IPS-15b (cell line): ENCODE data around the gene CAPN2.

ENCODE experiments used
- H3K27me3 ChIP-seq: one replicate; pipeline ENCODE4 v1.6.1; 2013; ENCODE audit warnings: low read length; ENCODE audit not compliant: control insufficient read depth, insufficient read depth
- H3K36me3 ChIP-seq: one replicate; pipeline ENCODE4 v1.6.1; 2013; ENCODE audit warnings: low read length; ENCODE audit not compliant: control insufficient read depth, insufficient read depth
- H3K4me1 ChIP-seq: one replicate; pipeline ENCODE4 v1.6.1; 2013; ENCODE audit warnings: mild to moderate bottlenecking, low read length; ENCODE audit not compliant: control insufficient read depth, insufficient read depth
- H3K4me3 ChIP-seq: one replicate; pipeline ENCODE4 v1.5.1; 2013; ENCODE audit warnings: low read depth, low read length
- H3K9ac ChIP-seq: one replicate; pipeline ENCODE4 v1.6.1; 2013; ENCODE audit warnings: low read depth, mild to moderate bottlenecking, low read length
- H3K9me3 ChIP-seq: one replicate; pipeline ENCODE4 v1.6.1; 2013; ENCODE audit warnings: mild to moderate bottlenecking, low read length; ENCODE audit not compliant: control insufficient read depth, insufficient read depth

Gene CAPN2

GRCh38 chr1:223761411-223761810 lies 49.1 kb downstream of the CAPN2 start:
- Histone ChIP-seq H3K4me3 (no peak overlapping the region), H3K9me3 (no peaks in the 10 kb centered on the region), H3K27me3 (no peaks in the 10 kb centered on the region), H3K9ac (no peak overlapping the region), H3K4me1 (no peaks in the 10 kb centered on the region), H3K36me3 (peaks cover 2% of the 10 kb centered on the region)

DNA sequence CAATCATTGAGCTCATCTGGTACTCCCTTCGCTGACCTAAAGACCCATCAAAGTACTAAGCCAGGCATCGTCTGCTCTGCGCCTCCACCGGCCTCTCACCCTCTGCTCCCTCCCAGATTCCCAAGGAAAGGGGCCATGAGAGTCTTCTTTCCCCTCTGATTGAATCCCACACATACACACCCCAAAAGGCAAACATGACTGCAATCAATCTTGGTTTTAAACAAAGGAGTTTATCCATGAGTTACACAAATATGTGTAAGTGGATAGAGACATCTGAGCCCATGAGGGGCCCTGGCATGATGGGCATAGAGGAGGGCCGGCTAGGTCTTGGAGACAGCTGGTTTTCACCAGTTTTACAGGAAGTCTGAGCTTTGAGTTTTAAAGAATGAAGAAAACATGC lies 50.9 kb downstream of the CAPN2 start:
- Histone ChIP-seq H3K36me3 (peaks cover under 1% of the 10 kb centered on the region), H3K4me1 (no peaks in the 10 kb centered on the region), H3K9me3 (no peaks in the 10 kb centered on the region), H3K9ac (no peak overlapping the region), H3K4me3 (no peak overlapping the region), H3K27me3 (no peaks in the 10 kb centered on the region)

DNA sequence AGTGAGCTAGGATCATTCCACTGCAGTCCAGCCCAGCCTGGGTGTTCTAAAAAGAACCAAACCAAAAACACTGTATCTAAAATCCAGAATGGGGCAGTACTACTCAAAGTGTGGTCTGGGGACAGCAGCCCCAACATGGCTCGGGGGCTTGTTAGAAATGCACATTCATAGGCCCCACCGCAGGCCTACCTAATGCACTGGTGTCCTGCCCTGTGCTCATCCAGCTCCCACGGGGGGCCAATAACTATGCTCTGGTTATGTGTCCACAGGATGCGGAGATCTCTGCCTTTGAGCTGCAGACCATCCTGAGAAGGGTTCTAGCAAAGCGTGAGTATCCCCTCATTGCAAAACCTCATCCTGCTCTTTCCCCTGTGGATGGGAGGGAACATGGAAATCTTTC lies 51.5 kb downstream of the CAPN2 start:
- no peak overlapping the region for H3K9ac ChIP-seq
- no peaks in the 10 kb centered on the region for H3K36me3 ChIP-seq
- no peaks in the 10 kb centered on the region for H3K9me3 ChIP-seq
- H3K4me1 ChIP-seq, result no peaks in the 10 kb centered on the region
- H3K4me3 ChIP-seq, result no peak overlapping the region
- no peaks in the 10 kb centered on the region for H3K27me3 ChIP-seq

DNA sequence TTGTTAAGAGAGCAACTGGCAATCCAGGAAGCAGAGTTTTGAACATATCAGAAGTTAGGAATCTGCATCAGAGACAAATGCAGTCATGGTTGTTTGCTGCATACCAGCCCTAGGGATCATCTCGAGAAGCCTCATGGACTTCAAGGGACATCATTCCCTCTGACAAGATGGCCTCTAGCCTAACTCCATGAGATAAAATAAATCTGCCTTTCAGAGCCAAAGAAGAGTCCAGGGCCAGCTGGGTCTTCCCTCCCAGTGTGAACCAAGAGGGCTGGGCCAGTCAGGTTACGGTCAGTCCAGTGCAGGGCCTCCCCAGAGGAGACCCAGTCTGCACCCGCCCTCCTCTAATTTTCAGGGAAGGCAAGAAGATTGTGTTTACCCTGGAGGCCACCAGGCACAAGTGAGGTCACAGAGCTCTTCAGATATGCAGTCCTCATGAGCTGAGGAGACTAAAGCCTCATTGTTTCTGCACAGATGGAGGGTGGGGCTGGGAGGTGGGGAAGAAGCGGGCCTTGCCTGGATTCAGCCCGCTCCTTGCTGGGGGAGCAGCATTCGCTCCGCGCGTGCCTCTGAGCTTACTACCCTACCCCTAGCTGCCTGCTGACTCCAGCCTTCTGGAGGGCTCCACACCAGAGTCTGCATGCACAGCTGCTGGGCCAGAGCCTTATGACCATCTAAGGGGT lies 52.8 kb downstream of the CAPN2 start:
- no peaks in the 10 kb centered on the region for H3K27me3 ChIP-seq

GRCh38 chr1:223765719-223766340 lies 53.5 kb downstream of the CAPN2 start:
- H3K36me3 ChIP-seq, result peaks cover under 1% of the 10 kb centered on the region
- H3K4me1 ChIP-seq, result no peaks in the 10 kb centered on the region

More for the DNA sequence above, 52.8 kb downstream of the CAPN2 start:
- Histone ChIP-seq H3K36me3 (no peaks in the 10 kb centered on the region), H3K4me3 (no peak overlapping the region), H3K4me1 (no peaks in the 10 kb centered on the region), H3K9me3 (no peaks in the 10 kb centered on the region), H3K9ac (no peak overlapping the region)

DNA sequence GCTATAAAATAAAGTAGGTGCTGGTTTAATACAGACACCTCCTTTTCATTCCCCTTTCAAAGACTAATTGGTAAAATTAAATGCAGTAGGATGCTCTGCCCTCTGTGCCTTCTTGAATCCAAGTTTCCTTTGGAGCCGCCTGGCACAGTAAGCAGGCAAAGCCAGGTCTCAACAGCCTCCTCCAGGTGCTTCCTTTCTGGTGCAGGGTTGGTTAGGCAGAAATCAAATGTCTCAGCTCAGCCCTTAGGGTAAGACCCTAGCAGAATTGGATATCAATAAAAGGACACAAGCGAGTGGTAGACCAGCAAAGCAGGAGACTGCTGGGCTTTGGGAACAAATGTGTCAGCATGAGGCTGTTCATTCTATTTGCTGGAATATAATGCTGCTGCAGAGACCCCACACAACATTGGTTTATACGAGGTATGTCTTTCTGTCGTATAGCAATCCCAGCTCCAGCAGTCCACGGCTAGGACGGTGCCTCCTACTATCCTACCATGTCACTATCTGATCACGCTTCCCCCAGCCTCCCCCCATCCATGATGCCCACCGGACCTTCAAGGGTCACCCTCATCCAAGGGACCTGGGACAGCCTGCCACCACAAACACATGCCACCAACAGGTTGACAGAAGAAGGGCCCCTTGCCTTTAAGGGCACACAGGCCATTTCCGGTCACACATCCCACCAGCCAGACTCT lies 58.4 kb downstream of the CAPN2 start:
- Histone ChIP-seq H3K4me1 (peaks cover 7% of the 10 kb centered on the region), H3K9ac (no peak overlapping the region), H3K9me3 (no peaks in the 10 kb centered on the region), H3K4me3 (no peak overlapping the region), H3K36me3 (peaks cover 4% of the 10 kb centered on the region), H3K27me3 (no peaks in the 10 kb centered on the region)

More at GRCh38 chr1:223765719-223766340, 53.5 kb downstream of the CAPN2 start:
- no peaks in the 10 kb centered on the region for H3K9me3 ChIP-seq
- H3K9ac ChIP-seq, result no peak overlapping the region
- no peaks in the 10 kb centered on the region for H3K27me3 ChIP-seq
- H3K4me3 ChIP-seq, result no peak overlapping the region

DNA sequence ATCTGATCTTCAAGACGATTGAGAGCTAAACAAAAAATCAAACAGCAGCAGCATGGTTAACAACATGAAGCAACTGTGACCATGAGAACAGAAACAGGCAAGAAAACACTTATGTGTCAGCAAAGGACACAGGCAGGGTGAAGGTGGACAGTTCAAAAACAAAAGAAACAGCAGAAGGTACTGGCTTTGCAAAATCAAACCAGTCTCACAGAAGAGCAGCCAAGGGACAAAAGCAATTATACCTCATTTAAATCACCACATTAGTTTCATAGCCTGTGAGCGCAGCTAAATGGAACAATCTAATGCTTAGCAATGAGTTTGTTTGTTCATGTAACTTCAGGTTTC lies 59.1 kb downstream of the CAPN2 start:
- H3K36me3 ChIP-seq, result peaks cover 4% of the 10 kb centered on the region
- H3K9ac ChIP-seq, result no peak overlapping the region
- H3K4me3 ChIP-seq, result no peak overlapping the region
- H3K4me1 ChIP-seq, result peaks cover 7% of the 10 kb centered on the region
- H3K27me3 ChIP-seq, result no peaks in the 10 kb centered on the region
- H3K9me3 ChIP-seq, result no peaks in the 10 kb centered on the region

DNA sequence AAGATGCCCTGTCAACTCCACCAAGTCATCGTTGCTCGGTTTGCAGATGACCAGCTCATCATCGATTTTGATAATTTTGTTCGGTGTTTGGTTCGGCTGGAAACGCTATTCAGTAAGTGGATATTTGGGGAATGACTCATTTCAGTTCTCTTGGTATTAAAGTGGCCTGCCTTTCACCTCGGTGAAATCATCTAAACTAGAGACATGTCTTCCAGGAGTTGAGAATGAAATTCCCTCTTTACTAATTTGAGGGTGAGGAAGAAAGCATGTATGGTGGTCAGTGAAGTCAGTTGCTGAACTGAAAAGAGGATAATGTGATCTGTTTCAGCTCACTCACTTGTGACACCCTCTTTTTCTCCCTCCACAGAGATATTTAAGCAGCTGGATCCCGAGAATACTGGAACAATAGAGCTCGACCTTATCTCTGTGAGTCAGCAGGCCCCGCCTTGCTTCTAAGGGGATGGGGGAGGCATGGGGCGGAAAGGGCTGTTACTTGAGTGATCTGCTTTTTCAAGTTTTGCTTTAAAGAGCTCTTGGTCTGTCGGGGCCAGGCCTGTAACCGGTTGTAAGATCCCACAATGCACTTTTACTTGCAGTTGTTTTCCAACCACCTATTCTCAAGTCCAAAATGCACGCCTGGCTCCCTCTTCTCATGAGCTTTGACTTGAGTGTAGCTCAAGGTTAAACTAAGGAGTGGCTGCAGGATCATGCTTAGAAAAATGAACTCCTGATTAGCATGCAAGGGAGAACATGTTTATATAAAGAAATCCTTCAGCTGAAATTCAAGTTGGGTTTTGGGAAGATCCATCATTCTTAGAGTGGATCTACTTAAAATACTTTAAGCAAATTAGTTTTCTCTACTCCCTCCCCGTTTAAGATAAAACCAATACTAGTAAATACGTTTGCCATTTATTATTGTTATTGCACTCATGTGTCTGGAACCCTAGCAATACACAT lies 59.8 kb downstream of the CAPN2 start:
- no peak overlapping the region for H3K4me3 ChIP-seq
- no peaks in the 10 kb centered on the region for H3K9me3 ChIP-seq
- H3K4me1 ChIP-seq, result peaks cover 7% of the 10 kb centered on the region
- H3K36me3 ChIP-seq, result peaks cover 5% of the 10 kb centered on the region
- no peak overlapping the region for H3K9ac ChIP-seq
- H3K27me3 ChIP-seq, result no peaks in the 10 kb centered on the region

- no peak overlapping the region for H3K9ac ChIP-seq
- H3K36me3 ChIP-seq, result peaks cover 9% of the 10 kb centered on the region
- H3K27me3 ChIP-seq, result no peaks in the 10 kb centered on the region
- H3K4me1 ChIP-seq, result peaks cover 7% of the 10 kb centered on the region
- H3K9me3 ChIP-seq, result no peaks in the 10 kb centered on the region
- H3K4me3 ChIP-seq, result no peak overlapping the region
Observed at GRCh38 chr1:223772771-223773160, 60.4 kb downstream of the CAPN2 start.

GRCh38 chr1:223774134-223774814 lies 61.9 kb downstream of the CAPN2 start:
- Histone ChIP-seq H3K4me3 (no peak overlapping the region), H3K9me3 (no peaks in the 10 kb centered on the region), H3K36me3 (peaks cover 9% of the 10 kb centered on the region), H3K27me3 (no peaks in the 10 kb centered on the region), H3K4me1 (peaks cover 7% of the 10 kb centered on the region), H3K9ac (no peak overlapping the region)

GRCh38 chr1:223775054-223775453 lies 62.7 kb downstream of the CAPN2 start:
- Histone ChIP-seq H3K36me3 (peaks cover 9% of the 10 kb centered on the region), H3K9ac (no peak overlapping the region), H3K9me3 (no peaks in the 10 kb centered on the region), H3K4me1 (peaks cover 7% of the 10 kb centered on the region), H3K4me3 (no peak overlapping the region), H3K27me3 (no peaks in the 10 kb centered on the region)
